HEK293T (cell line): Measurements from ENCODE around the gene P2RX7.

Experiments
- ARNT ChIP-seq: fragments of 450-650 bp; IDR thresholded peaks from 2 replicates; pipeline ENCODE4 v1.6.1; 2017; ENCODE audit warnings: mild to moderate bottlenecking
- BHLHE40 ChIP-seq: fragments of 450-650 bp; IDR thresholded peaks from 2 replicates; pipeline ENCODE4 v1.6.1; 2016; ENCODE audit warnings: mild to moderate bottlenecking, moderate library complexity, borderline replicate concordance
- CTBP1 ChIP-seq: fragments of 450-650 bp; IDR thresholded peaks from 2 replicates; pipeline ENCODE4 v1.6.1; 2016; ENCODE audit warnings: borderline replicate concordance
- ELF4 ChIP-seq: fragments of 450-650 bp; IDR thresholded peaks from 2 replicates; pipeline ENCODE4 v1.6.1; 2017; ENCODE audit warnings: antibody characterized with exemption
- FOXK2 ChIP-seq: fragments of 450-650 bp; IDR thresholded peaks from 2 replicates; pipeline ENCODE4 v1.6.1; 2016; ENCODE audit warnings: mild to moderate bottlenecking
- FOXM1 ChIP-seq: fragments of 450-650 bp; IDR thresholded peaks from 2 replicates; pipeline ENCODE4 v1.6.1; 2017; ENCODE audit warnings: mild to moderate bottlenecking, borderline replicate concordance
- HDGF ChIP-seq: fragments of 450-650 bp; IDR thresholded peaks from 2 replicates; pipeline ENCODE4 v1.6.1; 2017; ENCODE audit warnings: antibody characterized with exemption, borderline replicate concordance
- L3MBTL2 ChIP-seq: fragments of 450-650 bp; conservative IDR thresholded peaks from 2 replicates; pipeline ENCODE4 v1.6.1; 2016; ENCODE audit warnings: mild to moderate bottlenecking
- NFRKB ChIP-seq: fragments of 450-650 bp; IDR thresholded peaks from 2 replicates; pipeline ENCODE4 v1.6.1; 2016; ENCODE audit warnings: mild to moderate bottlenecking, moderate library complexity
- SP1 ChIP-seq: fragments of 450-650 bp; IDR thresholded peaks from 2 replicates; pipeline ENCODE4 v1.6.1; 2017
- SUZ12 ChIP-seq: fragments of 450-650 bp; IDR thresholded peaks from 2 replicates; pipeline ENCODE4 v1.6.1; 2016; ENCODE audit warnings: mild to moderate bottlenecking
- TARDBP ChIP-seq: fragments of 450-650 bp; IDR thresholded peaks from 2 replicates; pipeline ENCODE4 v1.6.1; 2016

- TF ChIP-seq ELF4 = no peak
- TF ChIP-seq FOXK2 = no peak
- TF ChIP-seq FOXM1 = no peak
- TF ChIP-seq SP1 = no peak
- no peak for TF ChIP-seq SUZ12
- no peak for TF ChIP-seq BHLHE40
- TF ChIP-seq HDGF = no peak
- TF ChIP-seq CTBP1 = no peak
- TF ChIP-seq ARNT = no peak
- TF ChIP-seq NFRKB = no peak
- TF ChIP-seq L3MBTL2 = no peak
- no peak for TF ChIP-seq TARDBP
Observed at GRCh38 chr12:121184984-121185889, 52.6 kb downstream of the P2RX7 start.
